ENCODE measurements around the gene EPO. TPM values are rescaled to one million over a fixed set of nuclear protein-coding genes. Genes with fewer than 3 reads are reported as not detected.
A peak's percentile ranks its signal among the peaks of the same experiment; 100 is the strongest.

EPO gene
- total and polyA plus RNA-seq, 2 of the 8 experiments (the other 6 are each of a cell fraction or from before 2014, with no cell fraction given): 0.42 to 0.95 TPM

DNA sequence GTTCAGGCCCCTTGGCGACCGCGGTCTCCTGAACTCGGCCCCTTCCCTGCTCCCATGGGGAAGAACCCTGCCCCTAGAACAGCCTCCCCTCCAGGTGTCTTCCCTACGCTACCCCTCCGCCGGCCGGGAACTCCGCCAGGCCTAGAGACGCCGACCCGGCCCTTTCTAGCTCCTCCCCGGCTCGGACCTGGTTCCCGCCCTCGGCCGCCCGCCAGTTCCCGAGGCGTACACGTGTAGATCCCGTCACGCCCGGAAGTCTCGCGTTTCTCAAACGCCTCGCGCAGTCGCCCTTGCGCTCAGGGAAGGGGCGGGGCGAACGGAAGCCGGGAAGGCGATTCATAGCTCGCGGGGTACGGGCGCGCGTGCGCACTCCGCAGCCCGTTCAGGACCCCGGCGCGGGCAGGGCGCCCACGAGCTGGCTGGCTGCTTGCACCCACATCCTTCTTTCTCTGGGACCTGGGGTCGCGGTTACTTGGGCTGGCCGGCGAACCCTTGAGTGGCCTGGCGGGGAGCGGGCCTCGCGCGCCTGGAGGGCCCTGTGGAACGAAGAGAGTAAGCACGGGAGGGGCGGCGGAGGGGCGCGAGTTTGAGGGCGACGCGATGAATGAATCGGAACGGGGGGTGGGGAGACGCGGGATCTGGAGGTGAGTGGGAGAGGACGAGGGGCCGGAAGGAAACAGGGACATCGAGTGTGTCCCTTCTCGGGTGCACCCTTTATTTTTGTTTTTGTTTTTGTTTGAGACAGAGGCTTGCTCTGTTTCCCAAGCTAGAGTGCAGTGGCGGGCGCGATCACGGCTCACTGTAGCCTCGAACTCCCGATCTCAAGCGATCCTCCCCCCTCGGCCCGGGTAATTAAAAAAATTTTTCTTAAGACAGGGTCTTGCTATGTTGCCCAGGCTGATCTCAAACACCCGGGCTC lies 14.3 kb upstream of the EPO start, which contains the start of gene POP7 (continued):
- no peak for TF ChIP-seq GABPA (IDR thresholded peaks at IDR 0.05; ENCODE audit: borderline replicate concordance, insufficient read depth, low read length)
- TF ChIP-seq POLR2AphosphoS5 (IDR thresholded peaks at IDR 0.05; ENCODE audit: low read depth, low read length): peak; percentile 90
- peak; percentile 20 for TF ChIP-seq ASH2L (IDR thresholded peaks at IDR 0.05; ENCODE audit: low read length)
- TF ChIP-seq NANOG (IDR thresholded peaks at IDR 0.05; ENCODE audit: insufficient read depth, low read depth, low read length, poor library complexity, severe bottlenecking): no peak
- TF ChIP-seq SIX5 (IDR thresholded peaks at IDR 0.05; ENCODE audit: low read depth, low read length): no peak
- no peak for TF ChIP-seq RXRA (IDR thresholded peaks at IDR 0.05; ENCODE audit: insufficient read depth, low read depth, low read length)
- TF ChIP-seq, protein P1, sequence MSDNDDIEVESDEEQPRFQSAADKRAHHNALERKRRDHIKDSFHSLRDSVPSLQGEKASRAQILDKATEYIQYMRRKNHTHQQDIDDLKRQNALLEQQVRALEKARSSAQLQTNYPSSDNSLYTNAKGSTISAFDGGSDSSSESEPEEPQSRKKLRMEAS (IDR thresholded peaks at IDR 0.05): peak; percentile 93
- TF ChIP-seq TEAD4 (IDR thresholded peaks at IDR 0.05; ENCODE audit: low read depth, low read length): no peak
- TF ChIP-seq, protein P2, sequence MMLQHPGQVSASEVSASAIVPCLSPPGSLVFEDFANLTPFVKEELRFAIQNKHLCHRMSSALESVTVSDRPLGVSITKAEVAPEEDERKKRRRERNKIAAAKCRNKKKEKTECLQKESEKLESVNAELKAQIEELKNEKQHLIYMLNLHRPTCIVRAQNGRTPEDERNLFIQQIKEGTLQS (IDR thresholded peaks at IDR 0.05; ENCODE audit: insufficient read depth, low read depth, low read length): no peak
- TF ChIP-seq RAD21 (IDR thresholded peaks at IDR 0.05 in 1 of 2, conservative IDR thresholded peaks at IDR 0.05 in 1 of 2; ENCODE audit: low read depth in 2 of 2, low read length in 2 of 2): no peak
- no peak for TF ChIP-seq RNF2 (IDR thresholded peaks at IDR 0.05; ENCODE audit: borderline replicate concordance, low read depth, low read length, missing control alignments, poor library complexity, severe bottlenecking)
- TF ChIP-seq TAF1 (IDR thresholded peaks at IDR 0.05; ENCODE audit: low read depth, low read length): peak; percentile 82
- TF ChIP-seq HDAC6 (IDR thresholded peaks at IDR 0.05; ENCODE audit: low read depth, low read length): no peak
- no peak for TF ChIP-seq EZH2 (IDR thresholded peaks at IDR 0.05; ENCODE audit: low read depth, low read length, severe bottlenecking)
- peak; percentile 83 for TF ChIP-seq TAF7 (optimal IDR thresholded peaks at IDR 0.05; ENCODE audit: borderline replicate concordance, low read depth, low read length)
- no peak for TF ChIP-seq MAFK (IDR thresholded peaks at IDR 0.05; ENCODE audit: low read depth, low read length)
- TF ChIP-seq CREB1 (IDR thresholded peaks at IDR 0.05): peak; percentile 93
- no peak for TF ChIP-seq POU5F1 (IDR thresholded peaks at IDR 0.05; ENCODE audit: low read depth, low read length)
- TF ChIP-seq, protein P3, sequence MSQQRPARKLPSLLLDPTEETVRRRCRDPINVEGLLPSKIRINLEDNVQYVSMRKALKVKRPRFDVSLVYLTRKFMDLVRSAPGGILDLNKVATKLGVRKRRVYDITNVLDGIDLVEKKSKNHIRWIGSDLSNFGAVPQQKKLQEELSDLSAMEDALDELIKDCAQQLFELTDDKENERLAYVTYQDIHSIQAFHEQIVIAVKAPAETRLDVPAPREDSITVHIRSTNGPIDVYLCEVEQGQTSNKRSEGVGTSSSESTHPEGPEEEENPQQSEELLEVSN (IDR thresholded peaks at IDR 0.05): peak; percentile 91
- peak; percentile 69 for TF ChIP-seq KDM4A (IDR thresholded peaks at IDR 0.05; ENCODE audit: low read depth, low read length, severe bottlenecking)

Data from H1 (cell line).